ENCODE data around the gene CAPN1. TPM values are rescaled to one million over a fixed set of nuclear protein-coding genes. Genes with fewer than 3 reads are reported as not detected.
A peak's percentile ranks its signal among the peaks of the same experiment; 100 is the strongest.
"Not testable (repeated sequence)": the region's sequence is repeated elsewhere in the genome, so short reads cannot be mapped to it uniquely, and the experiment has no call there.

The CAPN1 gene
- total RNA-seq, 1 donor from 2014 or later = 154 TPM

GRCh38 chr11:65167656-65168055, 14.1 kb upstream of the CAPN1 start:
- no peak for TF ChIP-seq CTCF (IDR thresholded peaks at IDR 0.05)
- no peak overlapping the region for H3K27ac Mint-ChIP-seq (ENCODE audit: unreplicated experiment)
- peaks cover 14% of the 10 kb centered on the region for H3K4me1 Mint-ChIP-seq (ENCODE audit: unreplicated experiment)
- H3K9me3 Mint-ChIP-seq (ENCODE audit: unreplicated experiment) = no peaks in the 10 kb centered on the region
- no peak for DNase-seq (ENCODE audit: extremely low spot score, unreplicated experiment)
- H3K27me3 Mint-ChIP-seq (ENCODE audit: unreplicated experiment) = no peaks in the 10 kb centered on the region
- no peak overlapping the region for H3K4me3 Mint-ChIP-seq (ENCODE audit: unreplicated experiment)
- no peaks in the 10 kb centered on the region for H3K36me3 Mint-ChIP-seq (ENCODE audit: unreplicated experiment)

GRCh38 chr11:65169164-65169641, 12.5 kb upstream of the CAPN1 start:
- no peaks in the 10 kb centered on the region for H3K27me3 Mint-ChIP-seq (ENCODE audit: unreplicated experiment)

GRCh38 chr11:65170058-65170534, 11.6 kb upstream of the CAPN1 start, which contains the start of gene SPDYC:
Gene SPDYC, plus strand, starts transcription at chr11:65170233. Its CDS starts 1,125 bp downstream, at chr11:65171358.
- DNase-seq (ENCODE audit: extremely low spot score, unreplicated experiment) = no peak
- no peaks in the 10 kb centered on the region for H3K27me3 Mint-ChIP-seq (ENCODE audit: unreplicated experiment)
- no peaks in the 10 kb centered on the region for H3K36me3 Mint-ChIP-seq (ENCODE audit: unreplicated experiment)
- no peaks in the 10 kb centered on the region for H3K9me3 Mint-ChIP-seq (ENCODE audit: unreplicated experiment)
- peak within 1 kb of the TSS; percentile 89 for H3K27ac Mint-ChIP-seq (ENCODE audit: unreplicated experiment)
- peaks cover 14% of the 10 kb centered on the region for H3K4me1 Mint-ChIP-seq (ENCODE audit: unreplicated experiment)
- no peak for TF ChIP-seq CTCF (IDR thresholded peaks at IDR 0.05)
- peak within 1 kb of the TSS; percentile 1 for H3K4me3 Mint-ChIP-seq (ENCODE audit: unreplicated experiment)

More at GRCh38 chr11:65169164-65169641, 12.5 kb upstream of the CAPN1 start:
- H3K27ac Mint-ChIP-seq (ENCODE audit: unreplicated experiment) = peak overlapping the region; percentile 89
- TF ChIP-seq CTCF (IDR thresholded peaks at IDR 0.05) = no peak
- H3K36me3 Mint-ChIP-seq (ENCODE audit: unreplicated experiment) = no peaks in the 10 kb centered on the region
- peak overlapping the region; percentile 1 for H3K4me3 Mint-ChIP-seq (ENCODE audit: unreplicated experiment)
- H3K4me1 Mint-ChIP-seq (ENCODE audit: unreplicated experiment) = peaks cover 14% of the 10 kb centered on the region
- DNase-seq (ENCODE audit: extremely low spot score, unreplicated experiment) = no peak
- no peaks in the 10 kb centered on the region for H3K9me3 Mint-ChIP-seq (ENCODE audit: unreplicated experiment)

GRCh38 chr11:65172600-65172999, 9.1 kb upstream of the CAPN1 start:
- DNase-seq (ENCODE audit: extremely low spot score, unreplicated experiment) = no peak
- no peaks in the 10 kb centered on the region for H3K9me3 Mint-ChIP-seq (ENCODE audit: unreplicated experiment)
- no peaks in the 10 kb centered on the region for H3K36me3 Mint-ChIP-seq (ENCODE audit: unreplicated experiment)
- H3K4me1 Mint-ChIP-seq (ENCODE audit: unreplicated experiment) = peaks cover 14% of the 10 kb centered on the region
- H3K27ac Mint-ChIP-seq (ENCODE audit: unreplicated experiment) = no peak overlapping the region
- TF ChIP-seq CTCF (IDR thresholded peaks at IDR 0.05) = no peak
- no peak overlapping the region for H3K4me3 Mint-ChIP-seq (ENCODE audit: unreplicated experiment)
- no peaks in the 10 kb centered on the region for H3K27me3 Mint-ChIP-seq (ENCODE audit: unreplicated experiment)

GRCh38 chr11:65174571-65175010, 7.1 kb upstream of the CAPN1 start:
- H3K4me3 Mint-ChIP-seq (ENCODE audit: unreplicated experiment); H3K4me1 Mint-ChIP-seq (ENCODE audit: unreplicated experiment); H3K36me3 Mint-ChIP-seq (ENCODE audit: unreplicated experiment); H3K27ac Mint-ChIP-seq (ENCODE audit: unreplicated experiment); DNase-seq (ENCODE audit: extremely low spot score, unreplicated experiment); H3K9me3 Mint-ChIP-seq (ENCODE audit: unreplicated experiment); H3K27me3 Mint-ChIP-seq (ENCODE audit: unreplicated experiment): not testable (repeated sequence)
